GM19193 (cell line): ENCODE data around the gene TUBB2A.

ENCODE experiments used
- POLR2A ChIP-seq: IDR thresholded peaks from 4 replicates; pipeline ENCODE4 v1.6.1; 2011; ENCODE audit not compliant: insufficient read depth, insufficient read length; ENCODE audit errors: extremely low read depth

Gene TUBB2A

GRCh38 chr6:3128356-3129108, 28.8 kb downstream of the TUBB2A start:
- no peak for TF ChIP-seq POLR2A

GRCh38 chr6:3125815-3126214, 31.5 kb downstream of the TUBB2A start:
- no peak for TF ChIP-seq POLR2A

- TF ChIP-seq POLR2A: no peak
Measured at GRCh38 chr6:3124667-3125066, 32.7 kb downstream of the TUBB2A start.

GRCh38 chr6:3122823-3123182, 34.5 kb downstream of the TUBB2A start:
- no peak for TF ChIP-seq POLR2A

- TF ChIP-seq POLR2A: no peak
Measured at GRCh38 chr6:3120765-3121089, 36.6 kb downstream of the TUBB2A start.

- no peak for TF ChIP-seq POLR2A
Measured at GRCh38 chr6:3119040-3119723, 38.2 kb downstream of the TUBB2A start.

GRCh38 chr6:3118353-3119039, 38.8 kb downstream of the TUBB2A start, which contains the start of gene BPHL:
BPHL (plus strand) TSS chr6:3118711; CDS start chr6:3118741, 30 bp downstream.
- peak; percentile 79 for TF ChIP-seq POLR2A

- TF ChIP-seq POLR2A: no peak
Measured at GRCh38 chr6:3117912-3118352, 39.4 kb downstream of the TUBB2A start.

GRCh38 chr6:3114377-3114776, 43.0 kb downstream of the TUBB2A start:
- TF ChIP-seq POLR2A: no peak

GRCh38 chr6:3109761-3110160, 47.6 kb downstream of the TUBB2A start:
- no peak for TF ChIP-seq POLR2A

GRCh38 chr6:3108746-3109414, 48.5 kb downstream of the TUBB2A start:
- no peak for TF ChIP-seq POLR2A
